Activated CD4-positive, alpha-beta T cell treated with anti-CD3 and anti-CD28 coated beads, Interleukin-2, Interleukin-4, amounts not matched to agents 100 ng/mL and 50 ng/mL, durations not matched to agents 16 hours and 8 hours (primary cell): Measurements from ENCODE around the gene VKORC1.
A peak's percentile ranks its signal among the peaks of the same experiment; 100 is the strongest.

Experiments
- DNase-seq: peaks from one replicate; pipeline ENCODE4 v3.0.0-alpha.2; 2020; ENCODE audit warnings: low spot score

The VKORC1 gene

DNA sequence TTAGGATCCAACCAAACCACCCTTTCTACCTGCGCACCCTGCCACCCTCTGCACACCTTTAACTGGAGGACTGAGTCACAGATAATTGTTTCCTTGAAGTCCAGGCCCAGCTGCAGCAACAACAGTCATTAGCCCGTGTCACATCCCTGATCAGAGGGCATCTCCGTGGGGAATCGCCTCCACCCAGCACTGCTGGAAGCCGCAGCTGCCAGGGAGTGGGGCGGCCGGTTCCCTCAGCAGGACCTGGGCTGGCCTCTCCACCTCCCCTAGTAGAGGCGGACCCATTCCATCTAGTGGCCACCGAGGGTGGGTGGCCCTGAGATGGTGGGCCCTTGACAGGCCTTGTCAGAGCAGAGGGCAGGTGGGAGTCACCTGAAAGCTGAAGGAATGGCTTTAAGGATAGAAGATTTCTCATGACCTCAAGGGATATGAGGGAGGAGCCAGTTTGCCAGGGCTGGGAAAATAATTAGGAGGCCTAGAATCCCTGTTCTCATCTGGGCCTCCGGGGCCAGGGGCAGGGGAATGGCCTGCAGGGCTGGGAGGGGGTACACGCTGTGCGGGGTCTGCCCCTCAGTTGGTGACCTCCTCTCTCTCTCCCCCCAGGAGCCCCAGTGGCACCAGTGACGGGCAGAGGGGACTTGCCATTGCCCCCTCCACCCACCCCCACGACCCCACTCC lies 12.1 kb downstream of the VKORC1 start:
- no peak for DNase-seq

DNA sequence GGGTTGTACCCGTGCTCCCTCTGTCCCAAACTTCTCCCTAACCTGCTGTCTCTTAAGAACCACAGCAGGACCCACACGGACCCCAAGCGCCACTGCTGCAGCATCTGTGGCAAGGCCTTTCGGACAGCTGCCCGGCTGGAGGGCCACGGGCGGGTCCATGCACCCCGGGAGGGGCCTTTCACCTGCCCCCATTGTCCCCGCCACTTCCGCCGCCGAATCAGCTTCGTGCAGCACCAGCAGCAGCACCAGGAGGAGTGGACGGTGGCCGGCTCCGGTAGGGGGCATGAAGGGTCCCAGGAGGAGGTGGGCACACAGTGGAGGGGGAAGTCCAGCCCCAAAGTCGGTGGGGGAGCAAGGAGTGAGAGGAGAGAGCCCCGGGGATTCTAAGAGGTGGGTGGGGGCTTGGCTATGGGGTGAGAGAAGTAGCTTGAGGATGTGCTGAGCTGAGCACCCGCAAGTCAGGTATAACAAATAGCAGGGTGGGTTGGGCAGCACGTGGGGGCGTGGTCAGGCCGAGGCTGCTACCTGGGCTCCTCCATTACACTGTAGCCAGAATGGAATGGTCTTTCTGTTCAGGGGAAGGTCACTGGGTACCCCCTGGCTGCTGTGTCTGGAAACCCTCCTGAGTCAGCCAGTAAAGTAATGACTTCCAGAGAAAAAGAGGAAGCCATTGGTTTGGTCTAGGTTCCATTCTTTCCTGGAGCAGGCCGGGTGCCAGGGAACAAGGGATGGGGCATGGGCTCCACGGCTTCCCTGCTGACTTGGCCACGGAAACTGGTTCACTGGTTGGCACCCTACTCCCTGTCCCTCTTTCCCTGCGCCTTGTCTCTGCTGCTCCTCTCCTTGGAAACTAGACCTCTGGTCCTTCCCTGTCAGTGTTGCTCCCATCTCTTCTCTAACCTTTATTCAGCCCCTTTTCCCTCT lies 12.9 kb downstream of the VKORC1 start:
- DNase-seq: no peak

DNA sequence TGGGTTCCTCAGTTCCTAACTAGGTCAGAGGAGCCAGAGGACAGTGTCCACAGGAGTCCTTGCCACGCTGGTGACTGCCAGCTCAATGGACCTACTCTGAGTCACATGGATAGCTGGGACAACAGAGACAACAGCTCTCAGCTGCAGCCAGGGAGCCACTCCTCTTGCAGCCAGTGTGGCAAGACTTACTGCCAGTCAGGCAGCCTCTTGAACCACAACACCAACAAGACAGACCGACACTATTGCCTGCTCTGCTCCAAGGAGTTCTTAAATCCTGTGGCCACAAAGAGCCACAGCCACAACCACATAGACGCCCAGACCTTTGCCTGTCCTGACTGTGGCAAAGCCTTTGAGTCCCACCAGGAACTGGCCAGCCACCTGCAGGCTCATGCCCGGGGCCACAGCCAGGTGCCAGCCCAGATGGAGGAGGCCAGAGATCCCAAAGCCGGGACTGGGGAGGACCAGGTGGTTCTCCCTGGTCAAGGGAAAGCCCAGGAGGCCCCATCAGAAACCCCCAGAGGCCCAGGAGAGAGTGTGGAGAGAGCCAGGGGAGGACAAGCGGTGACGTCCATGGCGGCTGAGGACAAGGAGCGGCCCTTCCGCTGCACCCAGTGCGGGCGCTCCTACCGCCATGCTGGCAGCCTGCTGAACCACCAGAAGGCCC lies 13.7 kb downstream of the VKORC1 start:
- DNase-seq: no peak

DNA sequence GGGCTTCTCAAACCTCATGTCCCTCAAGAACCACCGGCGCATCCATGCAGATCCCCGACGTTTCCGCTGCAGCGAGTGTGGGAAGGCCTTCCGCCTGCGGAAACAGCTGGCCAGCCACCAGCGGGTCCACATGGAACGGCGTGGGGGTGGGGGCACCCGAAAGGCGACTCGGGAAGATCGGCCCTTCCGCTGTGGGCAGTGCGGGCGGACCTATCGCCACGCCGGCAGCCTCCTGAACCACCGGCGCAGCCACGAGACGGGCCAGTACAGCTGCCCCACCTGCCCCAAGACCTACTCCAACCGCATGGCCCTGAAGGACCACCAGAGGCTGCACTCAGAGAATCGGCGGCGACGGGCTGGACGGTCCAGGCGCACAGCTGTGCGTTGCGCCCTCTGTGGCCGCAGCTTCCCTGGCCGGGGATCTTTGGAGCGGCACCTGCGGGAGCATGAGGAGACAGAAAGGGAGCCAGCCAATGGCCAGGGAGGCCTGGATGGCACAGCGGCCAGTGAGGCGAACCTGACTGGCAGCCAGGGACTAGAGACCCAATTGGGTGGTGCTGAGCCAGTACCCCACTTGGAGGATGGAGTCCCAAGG lies 14.5 kb downstream of the VKORC1 start:
- DNase-seq: no peak

DNA sequence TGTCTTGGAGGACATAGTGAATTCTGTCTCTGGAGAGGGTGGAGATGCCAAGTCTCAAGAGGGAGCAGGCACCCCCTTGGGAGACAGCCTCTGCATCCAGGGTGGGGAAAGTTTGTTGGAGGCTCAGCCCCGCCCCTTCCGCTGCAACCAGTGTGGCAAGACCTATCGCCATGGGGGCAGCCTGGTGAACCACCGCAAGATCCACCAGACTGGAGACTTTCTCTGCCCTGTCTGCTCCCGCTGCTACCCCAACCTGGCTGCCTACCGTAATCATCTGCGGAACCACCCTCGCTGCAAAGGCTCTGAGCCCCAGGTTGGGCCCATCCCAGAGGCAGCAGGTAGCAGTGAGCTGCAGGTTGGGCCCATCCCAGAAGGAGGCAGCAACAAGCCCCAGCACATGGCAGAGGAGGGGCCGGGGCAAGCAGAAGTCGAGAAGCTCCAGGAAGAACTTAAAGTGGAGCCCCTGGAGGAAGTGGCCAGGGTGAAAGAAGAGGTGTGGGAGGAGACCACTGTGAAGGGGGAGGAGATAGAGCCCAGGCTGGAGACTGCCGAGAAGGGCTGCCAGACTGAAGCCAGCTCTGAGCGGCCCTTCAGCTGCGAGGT lies 15.2 kb downstream of the VKORC1 start:
- no peak for DNase-seq

DNA sequence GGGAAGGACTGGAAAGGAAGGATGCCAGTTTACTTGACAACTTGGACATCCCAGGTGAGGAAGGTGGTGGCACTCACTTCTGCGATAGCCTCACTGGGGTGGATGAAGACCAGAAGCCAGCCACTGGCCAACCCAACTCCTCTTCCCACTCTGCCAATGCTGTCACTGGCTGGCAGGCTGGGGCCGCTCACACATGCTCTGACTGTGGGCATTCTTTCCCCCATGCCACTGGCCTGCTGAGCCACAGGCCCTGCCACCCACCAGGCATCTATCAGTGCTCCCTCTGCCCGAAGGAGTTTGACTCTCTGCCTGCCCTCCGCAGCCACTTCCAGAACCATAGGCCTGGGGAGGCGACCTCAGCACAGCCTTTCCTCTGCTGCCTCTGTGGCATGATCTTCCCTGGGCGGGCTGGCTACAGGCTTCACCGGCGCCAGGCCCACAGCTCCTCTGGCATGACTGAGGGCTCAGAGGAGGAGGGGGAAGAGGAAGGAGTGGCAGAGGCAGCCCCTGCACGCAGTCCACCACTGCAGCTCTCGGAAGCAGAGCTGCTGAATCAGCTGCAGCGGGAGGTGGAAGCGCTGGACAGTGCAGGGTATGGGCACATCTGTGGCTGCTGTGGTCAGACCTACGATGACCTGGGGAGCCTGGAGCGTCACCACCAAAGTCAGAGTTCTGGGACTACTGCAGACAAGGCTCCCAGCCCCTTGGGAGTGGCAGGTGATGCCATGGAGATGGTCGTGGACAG lies 15.8 kb downstream of the VKORC1 start:
- DNase-seq: no peak

DNA sequence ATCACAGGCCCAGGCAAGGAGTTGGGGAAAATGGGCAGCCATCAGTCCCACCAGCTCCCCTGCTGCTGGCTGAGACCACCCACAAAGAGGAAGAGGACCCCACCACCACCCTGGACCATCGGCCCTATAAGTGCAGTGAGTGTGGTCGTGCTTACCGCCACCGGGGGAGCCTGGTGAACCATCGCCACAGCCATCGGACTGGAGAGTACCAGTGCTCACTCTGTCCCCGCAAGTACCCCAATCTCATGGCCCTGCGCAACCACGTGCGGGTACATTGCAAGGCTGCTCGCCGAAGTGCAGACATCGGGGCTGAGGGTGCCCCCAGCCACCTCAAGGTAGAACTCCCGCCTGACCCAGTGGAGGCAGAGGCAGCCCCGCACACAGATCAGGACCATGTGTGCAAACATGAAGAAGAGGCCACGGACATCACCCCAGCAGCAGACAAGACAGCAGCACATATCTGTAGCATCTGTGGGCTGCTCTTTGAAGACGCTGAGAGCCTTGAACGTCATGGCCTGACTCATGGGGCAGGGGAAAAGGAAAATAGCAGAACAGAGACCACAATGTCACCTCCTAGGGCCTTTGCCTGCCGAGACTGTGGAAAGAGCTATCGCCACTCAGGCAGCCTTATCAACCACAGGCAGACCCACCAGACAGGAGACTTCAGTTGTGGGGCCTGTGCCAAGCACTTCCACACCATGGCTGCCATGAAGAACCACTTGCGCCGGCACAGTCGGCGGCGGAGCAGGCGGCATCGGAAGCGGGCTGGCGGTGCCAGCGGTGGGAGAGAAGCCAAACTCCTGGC lies 16.8 kb downstream of the VKORC1 start:
- no peak for DNase-seq

DNA sequence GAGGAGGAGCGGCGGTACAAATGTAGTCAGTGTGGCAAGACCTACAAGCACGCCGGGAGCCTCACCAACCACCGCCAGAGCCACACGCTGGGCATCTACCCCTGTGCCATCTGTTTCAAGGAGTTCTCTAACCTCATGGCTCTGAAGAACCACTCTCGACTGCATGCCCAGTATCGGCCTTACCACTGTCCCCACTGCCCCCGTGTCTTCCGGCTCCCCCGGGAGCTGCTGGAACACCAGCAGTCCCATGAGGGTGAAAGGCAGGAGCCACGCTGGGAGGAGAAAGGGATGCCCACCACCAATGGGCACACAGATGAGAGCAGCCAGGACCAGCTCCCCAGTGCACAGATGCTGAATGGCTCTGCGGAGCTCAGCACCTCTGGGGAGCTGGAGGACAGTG lies 17.6 kb downstream of the VKORC1 start:
- no peak for DNase-seq

DNA sequence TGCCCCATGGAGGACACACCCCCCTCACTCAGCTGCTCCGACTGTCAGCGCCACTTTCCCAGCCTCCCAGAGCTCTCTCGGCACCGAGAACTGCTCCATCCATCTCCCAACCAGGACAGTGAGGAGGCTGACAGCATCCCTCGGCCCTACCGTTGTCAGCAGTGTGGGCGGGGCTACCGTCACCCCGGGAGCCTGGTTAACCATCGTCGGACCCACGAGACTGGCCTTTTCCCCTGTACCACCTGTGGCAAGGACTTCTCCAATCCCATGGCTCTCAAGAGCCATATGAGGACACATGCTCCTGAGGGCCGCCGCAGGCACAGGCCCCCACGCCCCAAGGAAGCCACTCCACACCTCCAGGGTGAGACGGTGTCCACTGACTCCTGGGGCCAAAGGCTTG lies 18.3 kb downstream of the VKORC1 start:
- DNase-seq: no peak

DNA sequence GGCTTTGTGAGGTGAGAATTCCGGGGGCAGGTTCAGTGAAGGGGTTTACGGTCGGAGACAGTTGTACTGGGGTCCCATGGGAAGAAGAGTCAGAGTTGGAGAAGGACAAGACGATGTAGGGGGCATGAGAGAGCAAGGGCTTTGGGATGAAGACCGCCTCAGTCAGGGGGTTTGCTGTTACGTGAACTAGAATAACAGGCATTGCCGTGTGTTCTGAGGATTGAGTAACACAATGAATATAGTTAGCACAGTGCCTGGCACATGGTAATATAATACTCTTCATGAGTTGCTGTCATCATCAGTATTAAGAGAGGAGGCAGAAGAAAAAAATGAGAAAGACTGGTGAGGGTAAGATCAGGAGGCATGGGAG lies 19.8 kb downstream of the VKORC1 start:
- DNase-seq: no peak

DNA sequence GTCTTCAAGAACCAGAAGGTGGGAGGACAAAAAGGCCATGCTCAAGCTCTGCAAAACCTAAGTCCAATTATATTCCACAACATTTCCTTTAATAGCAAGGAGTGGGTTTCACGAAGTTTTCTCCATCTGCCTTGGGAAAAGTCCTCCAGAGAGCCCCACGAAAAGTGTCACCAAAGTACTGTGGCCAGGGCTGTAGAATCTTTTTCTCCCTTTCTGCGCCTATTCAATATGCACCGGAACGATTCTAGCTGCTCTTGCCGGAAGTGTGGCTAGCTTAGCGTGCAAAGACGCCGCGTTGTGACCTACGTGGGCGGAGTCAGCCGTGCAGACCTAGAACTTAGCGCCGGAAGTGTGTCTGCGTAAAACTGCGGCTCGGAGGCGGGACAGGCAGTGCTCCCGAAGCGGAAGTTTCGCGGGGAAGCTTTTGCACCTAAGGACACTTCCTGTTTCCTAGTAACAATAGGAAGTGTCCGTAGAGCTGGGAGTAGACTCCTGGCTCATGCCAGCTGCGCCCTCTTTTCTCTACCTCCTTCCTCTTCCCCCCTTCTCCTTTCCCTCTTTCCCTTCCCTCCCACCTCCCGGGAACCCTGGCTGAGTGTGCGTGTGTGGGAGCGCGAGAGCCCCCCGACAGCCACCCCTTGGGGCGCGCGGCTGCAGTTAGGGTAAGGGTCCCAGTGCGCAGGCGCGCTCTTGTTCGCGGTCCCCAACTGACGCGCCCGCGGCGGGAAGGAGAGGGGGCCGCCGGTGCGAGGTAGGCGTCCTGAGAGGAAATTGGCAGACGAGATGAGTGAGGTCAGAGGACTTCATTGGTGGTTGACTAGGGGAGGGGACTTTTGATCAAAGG lies 20.4 kb downstream of the VKORC1 start, which contains the start of the genes ZNF646 and ZNF668:
ZNF646 (plus strand) TSS at position 453 of the 844 bp plus-strand sequence. CDS start 1,903 bp downstream, outside the sequence.
ZNF668 (minus strand) TSS at position 271 of the 844 bp plus-strand sequence. CDS start 9,781 bp downstream, outside the sequence.
- peak; percentile 99 for DNase-seq

DNA sequence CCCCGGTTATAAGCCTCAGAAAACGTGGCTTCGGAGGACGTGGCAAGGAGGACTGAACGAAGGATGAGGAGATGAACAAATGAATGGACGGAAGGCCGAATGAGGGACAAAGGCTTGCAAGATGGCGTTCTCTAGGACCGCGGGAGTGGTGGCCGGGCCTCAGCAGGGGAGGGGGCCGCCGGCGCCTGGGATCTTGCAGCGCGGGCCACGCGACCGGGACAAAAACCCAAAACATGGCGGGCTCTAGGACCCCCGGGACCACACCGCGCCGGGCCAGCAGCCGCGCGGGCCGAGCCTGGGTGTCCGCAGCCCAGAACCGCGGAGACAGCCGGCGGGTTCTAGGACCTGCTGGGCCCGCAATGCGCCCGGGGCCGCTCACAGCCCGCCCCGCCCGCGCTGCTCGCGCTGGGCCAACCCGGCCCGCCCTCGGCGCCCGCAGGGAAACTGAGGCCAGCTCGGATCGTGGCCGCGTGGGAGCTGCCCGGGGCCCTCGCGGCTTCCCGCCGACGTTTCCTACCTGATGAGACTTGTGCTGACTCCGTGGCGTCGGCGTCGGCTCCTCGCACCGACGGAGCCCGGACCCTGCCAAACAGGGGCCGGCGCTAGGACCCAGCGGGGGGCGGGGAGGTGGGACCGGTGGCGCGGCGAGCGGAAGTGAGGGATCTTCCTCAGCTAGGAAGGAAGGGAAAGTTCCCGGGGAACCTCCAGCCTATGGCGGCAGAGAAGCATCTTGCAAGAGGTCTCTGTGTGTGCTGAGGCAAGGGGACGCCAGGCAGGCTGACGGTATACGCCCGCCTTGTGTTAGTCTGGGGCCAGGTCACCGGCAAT lies 21.2 kb downstream of the VKORC1 start:
- peak; percentile 89 for DNase-seq

DNA sequence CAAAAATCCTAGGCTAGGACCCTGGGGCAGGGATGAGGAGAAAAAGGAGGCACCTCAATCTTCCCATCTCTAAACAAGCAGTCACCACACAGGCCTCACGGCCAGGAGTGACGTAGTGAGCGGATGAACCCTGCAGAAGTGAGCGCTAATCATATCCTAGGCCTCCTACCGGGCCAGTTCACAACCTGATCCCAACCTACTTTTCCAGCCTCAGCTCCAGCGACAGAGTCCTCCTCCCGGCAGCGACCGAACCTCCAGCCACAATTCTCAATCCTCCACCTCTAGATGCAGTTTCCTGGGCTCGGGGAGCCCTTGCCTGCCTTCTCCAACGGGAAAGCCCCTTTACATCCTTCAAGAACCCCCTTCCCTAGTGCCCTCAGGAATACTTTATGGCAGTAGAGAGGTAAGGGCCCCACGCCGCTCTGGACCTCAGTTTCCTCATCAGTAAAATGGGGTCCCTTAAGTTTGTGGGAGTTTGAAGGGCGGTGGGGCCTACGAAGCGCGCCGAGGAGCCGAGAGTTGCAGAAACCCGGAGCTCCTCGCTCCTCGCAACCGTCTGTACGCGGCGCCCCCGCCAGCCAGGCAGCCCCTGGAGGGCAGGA lies 22.0 kb downstream of the VKORC1 start:
- peak; percentile 44 for DNase-seq

DNA sequence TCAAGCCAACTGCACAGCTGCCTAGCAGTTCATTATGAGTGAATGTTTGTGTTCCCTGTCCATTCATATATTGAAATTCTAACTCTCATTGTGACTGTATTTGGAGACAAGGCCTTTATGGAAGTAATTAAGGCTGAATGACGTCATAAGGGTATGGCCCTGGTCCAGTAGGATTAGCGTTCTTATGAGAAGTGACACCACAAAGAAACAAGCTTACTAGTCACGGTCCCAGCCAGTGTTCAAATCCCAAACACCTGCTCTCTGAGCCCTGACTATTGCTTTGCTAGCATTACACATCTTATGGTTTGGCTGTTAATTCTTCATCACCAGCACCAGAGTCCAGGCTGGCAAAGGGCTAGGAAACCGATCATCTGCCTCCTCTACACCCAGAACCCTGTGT lies 22.7 kb downstream of the VKORC1 start:
- DNase-seq: no peak

DNA sequence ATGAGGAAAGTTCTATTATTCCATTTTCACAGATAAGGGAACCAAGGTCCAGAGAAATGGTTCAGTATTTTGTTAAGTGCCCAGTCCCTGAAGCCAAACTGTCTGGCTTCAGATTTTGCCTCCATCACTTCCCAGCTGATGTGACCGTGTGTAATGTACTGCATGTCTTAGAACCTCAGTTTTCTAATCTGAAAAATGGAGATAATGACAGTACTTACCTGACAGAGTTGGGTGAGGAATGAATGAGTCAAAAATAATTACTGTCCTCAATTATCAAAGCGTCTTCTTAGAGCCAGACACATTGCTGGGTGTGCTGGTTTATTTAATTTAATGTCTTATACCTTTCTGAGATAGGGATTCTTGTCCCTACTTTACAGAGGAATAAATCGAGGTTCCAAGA lies 27.3 kb downstream of the VKORC1 start:
- DNase-seq: no peak

DNA sequence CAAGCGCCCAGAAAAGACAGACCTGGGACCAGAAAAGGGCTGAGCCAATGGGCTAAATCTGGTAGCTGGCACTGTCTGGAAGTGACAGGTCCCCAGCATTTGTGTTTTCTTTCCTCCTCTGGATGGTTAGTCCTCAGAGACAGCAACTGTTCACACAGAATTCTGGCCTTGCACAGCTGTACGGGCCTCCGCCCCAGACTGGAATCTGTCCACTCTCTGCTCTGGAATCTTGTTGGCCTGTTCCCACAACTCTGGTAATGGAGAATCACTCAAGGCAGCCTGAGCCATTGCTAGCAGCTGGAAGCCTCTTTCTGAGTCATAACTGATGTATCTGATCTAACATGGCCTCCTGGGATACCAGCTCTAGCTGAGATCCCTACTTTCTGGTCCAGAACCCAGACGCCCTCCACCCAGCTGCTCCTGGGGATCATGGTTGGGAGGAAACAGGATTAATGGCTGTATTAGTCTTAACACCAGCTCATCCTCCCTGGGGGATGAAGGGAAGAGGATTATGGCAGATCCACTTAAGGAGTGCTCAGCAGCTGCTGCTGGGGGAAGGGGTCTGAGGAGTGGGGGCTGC lies 29.6 kb downstream of the VKORC1 start:
- no peak for DNase-seq

DNA sequence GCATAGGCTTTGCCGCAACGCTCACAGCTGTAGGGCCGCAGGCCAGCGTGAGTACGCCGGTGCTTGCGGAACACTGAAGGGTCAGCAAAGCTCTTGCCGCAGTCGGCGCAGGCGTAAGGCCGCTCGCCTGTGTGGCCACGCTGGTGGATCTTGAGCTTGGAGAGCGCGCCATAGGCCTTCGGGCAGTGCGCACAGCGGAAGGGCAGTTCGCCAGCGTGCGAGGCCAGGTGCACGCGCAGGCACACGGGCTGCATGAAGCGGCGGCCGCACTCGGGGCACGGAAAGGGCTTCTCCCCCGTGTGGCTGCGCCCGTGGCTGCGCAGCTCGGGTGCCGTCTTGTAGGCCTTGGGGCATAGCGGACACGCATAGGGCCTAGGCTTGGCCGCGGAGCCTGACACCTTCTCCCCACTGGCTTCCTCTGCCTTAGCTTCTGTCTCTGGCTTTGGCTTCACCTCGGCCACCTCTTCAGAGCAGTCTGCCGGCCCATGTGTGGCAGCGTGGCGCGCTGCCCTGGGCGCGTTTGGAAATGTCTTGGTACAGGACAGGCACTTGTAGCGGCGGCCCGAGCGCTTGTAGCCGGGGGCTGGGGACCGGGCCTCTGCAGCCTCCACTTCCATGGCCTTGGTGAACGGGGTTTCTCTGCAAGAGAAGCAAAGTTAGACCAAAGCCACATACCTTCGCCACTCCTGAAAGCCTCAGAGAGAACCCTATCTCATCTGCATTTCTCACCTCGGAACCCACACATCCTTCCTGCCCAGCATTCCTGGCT lies 30.6 kb downstream of the VKORC1 start:
- peak; percentile 52 for DNase-seq
